Measurements from ENCODE around the gene ASCL2.

The ASCL2 gene

GRCh38 chr11:2298131-2298794, 27.9 kb upstream of the ASCL2 start:
- H3K4me3 ChIP-seq (ENCODE audit: control insufficient read depth, low read depth, low read length) = no peak overlapping the region
- no peak for TF ChIP-seq CTCF (conservative IDR thresholded peaks at IDR 0.05; ENCODE audit: control insufficient read depth, insufficient read depth, low read depth, low read length)
- DNase-seq (ENCODE audit: low read depth) = no peak

GRCh38 chr11:2297623-2298030, 27.2 kb upstream of the ASCL2 start:
- no peak for TF ChIP-seq CTCF (conservative IDR thresholded peaks at IDR 0.05; ENCODE audit: control insufficient read depth, insufficient read depth, low read depth, low read length)
- no peak overlapping the region for H3K4me3 ChIP-seq (ENCODE audit: control insufficient read depth, low read depth, low read length)
- DNase-seq (ENCODE audit: low read depth) = no peak

DNA sequence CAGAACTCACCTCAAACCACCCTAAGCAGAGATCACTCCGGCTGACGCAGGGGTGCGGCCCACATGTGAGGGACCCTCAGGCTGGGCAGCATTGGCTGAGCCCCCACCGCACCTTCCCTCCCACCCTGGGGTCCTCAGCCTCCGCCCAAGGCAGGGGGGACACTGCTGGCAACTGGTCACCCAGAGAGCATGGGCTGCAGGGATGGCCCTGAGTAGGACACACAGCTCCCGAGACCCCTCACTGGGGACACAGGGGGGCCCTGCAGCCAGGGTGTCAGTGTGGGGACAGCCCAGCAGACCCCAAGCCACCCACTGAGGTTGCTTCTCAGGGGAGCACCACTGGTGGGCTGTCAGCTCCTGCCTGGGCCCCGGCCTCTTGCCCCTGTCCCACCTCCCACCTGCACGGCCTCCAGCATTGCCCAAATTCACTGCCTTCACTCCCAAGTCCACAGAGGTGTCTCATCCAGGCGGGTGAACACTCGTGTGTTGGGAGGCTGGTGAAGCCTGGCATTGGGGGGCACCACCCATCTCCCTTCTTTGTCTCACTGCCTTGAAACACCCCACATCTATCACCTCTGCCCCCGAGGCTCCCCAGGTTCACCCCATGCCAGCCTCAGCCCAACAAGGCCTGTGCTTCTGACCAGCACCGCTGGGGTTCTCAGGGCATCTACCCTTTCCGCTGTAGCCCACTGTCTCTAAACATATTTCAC, 26.7 kb upstream of the ASCL2 start:
- H3K4me3 ChIP-seq (ENCODE audit: control insufficient read depth, low read depth, low read length) = no peak overlapping the region
- TF ChIP-seq CTCF (conservative IDR thresholded peaks at IDR 0.05; ENCODE audit: control insufficient read depth, insufficient read depth, low read depth, low read length) = no peak
- no peak for DNase-seq (ENCODE audit: low read depth)

GRCh38 chr11:2295971-2296912, 25.9 kb upstream of the ASCL2 start:
- no peak for TF ChIP-seq CTCF (conservative IDR thresholded peaks at IDR 0.05; ENCODE audit: control insufficient read depth, insufficient read depth, low read depth, low read length)
- DNase-seq (ENCODE audit: low read depth) = no peak
- no peak overlapping the region for H3K4me3 ChIP-seq (ENCODE audit: control insufficient read depth, low read depth, low read length)

- DNase-seq (ENCODE audit: low read depth) = no peak
- no peak overlapping the region for H3K4me3 ChIP-seq (ENCODE audit: control insufficient read depth, low read depth, low read length)
- no peak for TF ChIP-seq CTCF (conservative IDR thresholded peaks at IDR 0.05; ENCODE audit: control insufficient read depth, insufficient read depth, low read depth, low read length)
Measured at GRCh38 chr11:2294926-2295290, 24.5 kb upstream of the ASCL2 start.

- no peak overlapping the region for H3K4me3 ChIP-seq (ENCODE audit: control insufficient read depth, low read depth, low read length)
- TF ChIP-seq CTCF (conservative IDR thresholded peaks at IDR 0.05; ENCODE audit: control insufficient read depth, insufficient read depth, low read depth, low read length) = no peak
- no peak for DNase-seq (ENCODE audit: low read depth)
Measured at GRCh38 chr11:2293984-2294925, 23.9 kb upstream of the ASCL2 start.

Data from fibroblast of mammary gland (primary cell).